HepG2 (cell line): ENCODE measurements around the gene RNASE13. TPM values are rescaled to one million over a fixed set of nuclear protein-coding genes. Genes with fewer than 3 reads are reported as not detected.

Experiments used
- ARNT ChIP-seq: fragments of 450-650 bp; IDR thresholded peaks from 2 replicates; pipeline ENCODE4 v1.6.1; 2017
- ASH2L ChIP-seq: fragments of 300-600, 200-600 bp; sonication (generic); IDR thresholded peaks from 2 replicates; pipeline ENCODE4 v1.7.0; 2017; ENCODE audit warnings: low read depth, mild to moderate bottlenecking, moderate library complexity, mixed read lengths, low read length; ENCODE audit not compliant: insufficient read length
- CC2D1A ChIP-seq: sonication (generic); formaldehyde crosslinking; IDR thresholded peaks from 2 replicates; pipeline ENCODE4 v1.8.1; 2023; ENCODE audit warnings: mild to moderate bottlenecking, missing genetic modification reagents
- DDIT3 ChIP-seq: sonication (generic); formaldehyde crosslinking; IDR thresholded peaks from 2 replicates; pipeline ENCODE4 v1.4.0; 2020; ENCODE audit warnings: mild to moderate bottlenecking, missing genetic modification reagents
- ELF4 ChIP-seq: sonication (generic); formaldehyde crosslinking; IDR thresholded peaks from 2 replicates; pipeline ENCODE4 v1.5.0; 2020; ENCODE audit warnings: missing genetic modification reagents, mild to moderate bottlenecking, moderate library complexity, borderline replicate concordance
- HNF4A ChIP-seq: sonication (generic); formaldehyde crosslinking; IDR thresholded peaks from 2 replicates; pipeline ENCODE4 v1.4.0; 2020; ENCODE audit warnings: missing genetic modification reagents
- HNRNPH1 ChIP-seq: fragments of 200-400 bp; formaldehyde crosslinking; optimal IDR thresholded peaks from 2 replicates; pipeline ENCODE3; 2017; ENCODE audit warnings: mild to moderate bottlenecking, low read depth, low read length
- IKZF1 ChIP-seq: fragments of 450-650 bp; IDR thresholded peaks from 2 replicates; pipeline ENCODE4 v1.7.1; 2016
- ISL2 ChIP-seq: sonication (generic); formaldehyde crosslinking; IDR thresholded peaks from 2 replicates; pipeline ENCODE4 v1.5.0; 2020; ENCODE audit warnings: missing genetic modification reagents
- KDM1A ChIP-seq: IDR thresholded peaks from 2 replicates; pipeline ENCODE4 v1.6.1; 2016; ENCODE audit warnings: missing compliant biosample characterization
- MAFF ChIP-seq: IDR thresholded peaks from 2 replicates; pipeline ENCODE4 v1.6.1; 2011; ENCODE audit warnings: low read depth, low read length, improper control_type of control experiment
- MEF2D ChIP-seq: sonication (generic); formaldehyde crosslinking; IDR thresholded peaks from 2 replicates; pipeline ENCODE4 v1.5.1; 2020; ENCODE audit warnings: mild to moderate bottlenecking, missing genetic modification reagents
- MEIS1 ChIP-seq: sonication (generic); formaldehyde crosslinking; IDR thresholded peaks from 2 replicates; pipeline ENCODE4 v1.9.0; 2021; ENCODE audit warnings: mild to moderate bottlenecking, missing genetic modification reagents, moderate library complexity, borderline replicate concordance
- PHF5A ChIP-seq: IDR thresholded peaks from one replicate; pipeline ENCODE4 v1.6.1; 2018; ENCODE audit warnings: low read depth, missing genetic modification reagents; ENCODE audit not compliant: unreplicated experiment
- RARA ChIP-seq: IDR thresholded peaks from 2 replicates; pipeline ENCODE4 v1.6.1; 2016; ENCODE audit warnings: missing genetic modification reagents, missing compliant biosample characterization
- RFXANK ChIP-seq: IDR thresholded peaks from 2 replicates; pipeline ENCODE4 v1.6.1; 2016
- SNAI1 ChIP-seq: sonication (generic); formaldehyde crosslinking; IDR thresholded peaks from 2 replicates; pipeline ENCODE4 v1.5.0; 2020; ENCODE audit warnings: mild to moderate bottlenecking, missing genetic modification reagents, borderline replicate concordance
- SYNCRIP ChIP-seq: fragments of 200-400 bp; formaldehyde crosslinking; IDR thresholded peaks from 2 replicates; pipeline ENCODE4 v1.6.1; 2018; ENCODE audit warnings: mild to moderate bottlenecking, low read depth, low read length; ENCODE audit not compliant: insufficient read depth
- TAF1 ChIP-seq: sonication (generic); formaldehyde crosslinking; IDR thresholded peaks from 2 replicates; pipeline ENCODE4 v1.4.0; 2020; ENCODE audit warnings: missing genetic modification reagents
- TBX3 ChIP-seq: fragments of 450-650 bp; IDR thresholded peaks from 2 replicates; pipeline ENCODE4 v1.6.1; 2017; ENCODE audit warnings: antibody characterized with exemption, mild to moderate bottlenecking, inconsistent platforms, borderline replicate concordance
- TOE1 ChIP-seq: sonication (generic); formaldehyde crosslinking; IDR thresholded peaks from 2 replicates; pipeline ENCODE4 v1.4.0; 2020; ENCODE audit warnings: mild to moderate bottlenecking, missing genetic modification reagents
- ZNF10 ChIP-seq: sonication (generic); formaldehyde crosslinking; IDR thresholded peaks from 2 replicates; pipeline ENCODE4 v1.4.0; 2020; ENCODE audit warnings: mild to moderate bottlenecking, low read depth, missing genetic modification reagents, borderline replicate concordance
- ZNF143 ChIP-seq: sonication (generic); formaldehyde crosslinking; IDR thresholded peaks from 2 replicates; pipeline ENCODE4 v1.4.0; 2020; ENCODE audit warnings: missing genetic modification reagents
- ZNF205 ChIP-seq: IDR thresholded peaks from 2 replicates; pipeline ENCODE4 v1.6.1; 2018; ENCODE audit warnings: missing biosample characterization, missing genetic modification reagents
- ZNF333 ChIP-seq: sonication (generic); formaldehyde crosslinking; IDR thresholded peaks from 2 replicates; pipeline ENCODE4 v1.4.0; 2020; ENCODE audit warnings: mild to moderate bottlenecking, missing genetic modification reagents, borderline replicate concordance
- ZNF33B ChIP-seq: sonication (generic); formaldehyde crosslinking; IDR thresholded peaks from 2 replicates; pipeline ENCODE4 v1.5.1; 2020; ENCODE audit warnings: mild to moderate bottlenecking, missing genetic modification reagents
- ZNF34 ChIP-seq: sonication (generic); formaldehyde crosslinking; IDR thresholded peaks from 2 replicates; pipeline ENCODE4 v1.4.0; 2020; ENCODE audit warnings: mild to moderate bottlenecking, missing genetic modification reagents, borderline replicate concordance
- ZNF501 ChIP-seq: sonication (generic); formaldehyde crosslinking; IDR thresholded peaks from 2 replicates; pipeline ENCODE4 v1.5.1; 2020; ENCODE audit warnings: mild to moderate bottlenecking, moderate library complexity, missing genetic modification reagents
- ZNF503 ChIP-seq: sonication (generic); formaldehyde crosslinking; IDR thresholded peaks from 2 replicates; pipeline ENCODE4 v1.4.0; 2020; ENCODE audit warnings: missing genetic modification reagents
- ZNF678 ChIP-seq: sonication (generic); formaldehyde crosslinking; IDR thresholded peaks from 2 replicates; pipeline ENCODE4 v1.4.0; 2020; ENCODE audit warnings: mild to moderate bottlenecking, missing genetic modification reagents
- ZNF691 ChIP-seq: sonication (generic); formaldehyde crosslinking; IDR thresholded peaks from 2 replicates; pipeline ENCODE4 v1.4.0; 2020; ENCODE audit warnings: missing genetic modification reagents, low read depth, mild to moderate bottlenecking, borderline replicate concordance
- ZNF724P ChIP-seq: sonication (generic); formaldehyde crosslinking; IDR thresholded peaks from 2 replicates; pipeline ENCODE4 v1.8.0; 2022; ENCODE audit warnings: missing genetic modification reagents, borderline replicate concordance
- polyA plus RNA-seq, 8 experiments: library from polyadenylated mRNA; depleted of rRNA in 3 of 8; stranded (reverse) in 7 of 8; unstranded in 1 of 8; fragments of >200 nt; fragmentation: Illumina TruSeq in 4 of 8; extraction: Trizol in 4 of 8; gene quantifications; 2 replicates each; pipeline versions ENCODE4 v1.2.1 to v1.2.3, GENCODE V29; 2011 to 2016; ENCODE audit warnings: low read depth in 4 of 8, missing spikeins in 1 of 8, mixed read lengths in 1 of 8; ENCODE audit not compliant: insufficient read depth in 1 of 8
- total RNA-seq, 5 experiments: library from RNA; depleted of rRNA; stranded (reverse); fragments of >200 nt; fragmentation: Illumina TruSeq; extraction: Trizol; gene quantifications; 2 replicates each; pipeline ENCODE4 v1.2.3, GENCODE V29; 2016; ENCODE audit warnings: low read depth in 1 of 5

Gene RNASE13
- total and polyA plus RNA-seq, 2 of the 13 experiments (the other 11 are each of a cell fraction or from before 2014, with no cell fraction given) = 1.0 TPM; not detected in 1

- TF ChIP-seq IKZF1 (no peak), HNRNPH1 (no peak), ARNT (no peak), PHF5A (CRISPR knock-in tag) (peak; percentile 56), TBX3 (no peak), ZNF333 (CRISPR knock-in tag) (no peak; the same call in 1 of the 2 replicates), ZNF503 (CRISPR knock-in tag) (no peak), ZNF143 (CRISPR knock-in tag) (no peak), ZNF691 (CRISPR knock-in tag) (no peak), SNAI1 (CRISPR knock-in tag) (no peak), SYNCRIP (no peak), ZNF205 (CRISPR knock-in tag) (no peak), MEF2D (CRISPR knock-in tag) (0 out of 2 replicates have a peak, but pooled peaks have one; percentile 14), ZNF501 (CRISPR knock-in tag) (peak; percentile 30; the same call in 1 of the 2 replicates), ZNF34 (CRISPR knock-in tag) (no peak), TOE1 (CRISPR knock-in tag) (no peak), MEIS1 (CRISPR knock-in tag) (no peak), ZNF33B (CRISPR knock-in tag) (no peak), CC2D1A (CRISPR knock-in tag) (no peak), MAFF (no peak), TAF1 (CRISPR knock-in tag) (no peak), ELF4 (CRISPR knock-in tag) (no peak), ZNF724P (CRISPR knock-in tag) (no peak), RARA (CRISPR knock-in tag) (peak; percentile 81), DDIT3 (CRISPR knock-in tag) (no peak), ZNF678 (no peak), ISL2 (no peak), RFXANK (CRISPR knock-in tag) (no peak), HNF4A (CRISPR knock-in tag) (peak; percentile 68), KDM1A (CRISPR knock-in tag) (0 out of 2 replicates have a peak, but pooled peaks have one; percentile 35), ZNF10 (CRISPR knock-in tag) (no peak), ASH2L (peak; percentile 69)
Observed at GRCh38 chr14:21043974-21044618, 9.5 kb upstream of the RNASE13 start (continued).
